Measurements from ENCODE around the gene RBM5.

Gene RBM5

DNA sequence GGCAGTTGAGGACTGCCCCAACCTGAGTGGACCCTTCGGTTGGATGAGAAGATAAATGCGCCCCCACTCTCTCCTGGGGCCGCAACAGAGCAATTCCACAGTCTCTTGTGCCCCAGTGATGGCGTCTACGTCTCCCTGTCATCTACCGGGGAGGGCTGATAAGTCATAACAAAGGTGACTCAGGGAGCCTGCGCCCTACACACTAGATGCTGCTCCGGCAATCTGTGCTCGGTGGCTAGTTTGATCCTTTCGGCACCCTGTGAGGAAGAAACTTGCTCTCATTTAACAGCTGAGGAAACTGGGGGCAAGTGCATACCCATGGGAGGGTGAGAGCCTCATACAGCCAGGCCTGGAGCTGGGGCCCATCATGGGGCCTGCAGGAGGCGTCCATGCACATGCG lies 52.3 kb downstream of the RBM5 start:
- DNase-seq, result no peak

DNA sequence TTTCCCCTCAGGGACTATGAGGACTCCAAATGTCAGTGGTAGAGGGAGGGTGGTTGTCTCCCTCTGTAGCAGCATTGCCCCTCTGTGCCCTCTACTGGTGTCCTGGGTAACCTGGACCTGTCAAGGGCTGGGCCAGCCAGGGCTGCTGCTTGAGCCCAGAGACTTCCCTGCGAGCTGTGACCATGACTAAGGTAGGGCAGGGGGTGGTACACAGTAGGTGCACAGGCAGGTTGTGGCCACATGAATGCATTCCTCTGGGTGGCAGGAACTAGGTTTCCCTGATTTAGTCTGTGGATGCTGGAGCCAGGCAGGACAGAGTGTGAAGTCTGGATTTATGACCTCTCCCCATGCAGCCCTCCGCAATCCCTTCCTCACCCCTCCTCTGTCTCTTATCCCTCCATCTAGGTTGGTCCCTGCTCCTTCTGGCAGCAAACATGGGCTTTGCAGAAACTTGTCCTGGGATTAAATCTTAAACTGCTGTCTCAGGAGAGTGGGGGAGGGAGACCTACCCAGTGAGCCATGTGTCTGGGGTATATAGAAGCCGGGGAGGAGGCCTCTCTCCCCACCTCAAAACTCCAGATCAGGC lies 57.7 kb downstream of the RBM5 start:
- DNase-seq, result no peak

DNA sequence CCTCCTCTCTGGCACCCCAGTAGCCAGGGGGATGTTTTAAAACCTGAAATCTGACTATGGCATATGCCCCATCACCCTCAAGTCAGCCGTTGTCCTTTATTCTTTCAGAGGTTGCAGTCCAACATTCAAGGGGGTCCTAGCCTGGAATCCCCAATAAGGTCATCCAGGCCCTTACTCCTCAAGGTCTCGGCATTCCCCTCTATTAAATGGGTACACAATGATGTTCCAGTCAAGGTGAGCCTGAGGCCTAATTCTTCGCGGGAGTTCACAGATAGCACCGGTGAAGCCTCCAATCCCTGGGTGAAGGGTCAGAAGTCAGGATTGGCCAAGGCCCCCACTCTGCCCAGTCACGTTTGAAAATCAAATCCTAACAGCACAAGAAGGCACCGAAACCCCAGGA lies 58.3 kb downstream of the RBM5 start:
- no peak for DNase-seq

DNA sequence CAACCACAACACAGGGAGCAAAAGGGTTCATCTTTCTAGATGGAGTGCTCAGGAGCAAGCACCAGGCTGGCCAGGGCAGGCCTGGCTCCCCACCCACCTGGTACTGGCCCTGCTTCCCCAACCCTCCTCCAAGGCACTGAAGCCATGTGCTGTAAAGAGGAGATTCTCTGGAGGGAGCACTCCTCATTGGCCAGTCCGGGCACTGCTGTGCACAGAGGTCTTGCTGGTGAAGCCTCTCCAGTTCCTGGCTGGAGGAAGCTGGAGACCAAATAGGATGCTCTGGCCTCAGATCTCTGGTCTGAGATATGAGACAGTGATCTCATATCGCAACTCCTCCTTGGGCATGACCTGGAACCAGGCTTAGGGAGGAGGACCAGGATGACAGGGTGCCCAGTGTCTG lies 58.7 kb downstream of the RBM5 start:
- DNase-seq, result no peak

DNA sequence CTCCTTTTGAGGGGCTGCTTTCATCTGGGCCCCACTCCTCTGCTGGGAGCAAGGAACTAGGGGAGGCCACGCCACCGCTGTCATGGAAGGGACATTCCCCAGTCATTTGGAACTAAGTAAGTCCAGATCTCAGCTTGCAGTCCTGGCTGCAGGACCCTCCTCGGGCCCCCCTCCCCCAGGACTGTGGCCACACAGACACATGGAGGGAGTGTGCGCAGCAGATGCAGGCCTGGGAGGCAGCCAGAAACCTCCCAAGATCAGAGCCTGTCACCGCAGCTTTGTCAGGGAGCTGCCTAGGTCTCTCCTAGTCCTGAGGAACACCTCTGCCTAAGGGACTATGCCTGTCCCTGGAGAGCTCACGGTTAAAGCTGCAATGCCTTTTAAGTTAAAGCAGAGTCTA lies 59.1 kb downstream of the RBM5 start:
- DNase-seq, result no peak

DNA sequence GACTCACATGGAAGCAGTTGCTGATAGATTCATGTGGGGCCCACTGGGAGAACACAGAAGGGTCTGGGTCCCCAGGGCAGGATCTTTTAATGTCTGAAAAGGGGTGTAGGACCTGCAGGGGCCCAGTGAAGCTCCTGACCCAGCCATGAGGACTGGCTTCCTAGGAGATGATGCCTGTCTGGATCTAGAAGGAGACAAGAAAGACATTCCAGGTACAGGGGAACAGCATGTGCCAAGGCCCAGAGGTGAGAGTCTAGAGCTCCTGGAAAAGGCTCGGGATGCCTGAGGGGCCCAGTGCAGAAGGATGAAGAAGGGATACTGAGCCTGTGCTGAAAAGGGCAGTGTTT lies 61.7 kb downstream of the RBM5 start:
- no peak for DNase-seq

DNA sequence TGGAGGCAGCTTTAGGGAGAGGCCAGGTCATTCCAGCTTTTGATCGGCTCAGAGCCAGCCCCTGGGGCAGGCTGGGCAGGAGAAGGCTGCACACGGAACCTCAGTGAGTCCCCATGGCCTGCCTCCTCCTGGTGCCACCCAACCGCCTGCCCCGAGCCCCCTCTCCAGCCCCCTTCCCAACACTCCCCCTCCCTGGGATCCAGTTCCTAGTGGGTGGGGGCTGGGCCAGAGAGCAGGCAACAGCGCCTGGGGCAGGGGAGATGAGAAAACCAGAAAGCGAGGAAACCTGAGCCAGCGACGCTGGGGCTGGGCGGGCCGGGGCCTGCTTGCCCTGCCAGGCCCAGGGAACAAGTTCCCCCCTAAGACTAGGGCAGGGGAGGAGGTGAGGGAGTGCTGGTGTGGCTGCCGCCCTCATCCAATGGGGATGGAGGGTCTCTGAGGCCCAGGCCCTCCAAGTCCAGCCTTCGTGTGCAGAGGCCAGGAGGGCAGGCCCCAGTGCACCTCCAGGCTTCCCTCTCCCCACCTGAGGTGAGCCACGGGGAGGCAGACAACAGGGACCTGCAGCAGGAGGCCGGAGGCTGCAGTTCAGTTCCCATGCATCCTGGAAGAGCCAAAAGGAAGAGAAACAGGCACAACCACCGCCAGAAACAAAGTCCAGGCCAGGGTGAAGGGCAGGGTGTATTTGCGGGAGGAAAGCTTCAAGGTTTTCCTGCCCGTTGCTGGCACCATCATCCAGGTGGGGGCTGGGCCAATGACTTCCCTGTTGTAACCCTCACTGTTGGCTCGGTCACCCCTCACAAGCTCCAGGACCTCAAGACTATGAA lies 62.4 kb downstream of the RBM5 start:
- no peak for DNase-seq

DNA sequence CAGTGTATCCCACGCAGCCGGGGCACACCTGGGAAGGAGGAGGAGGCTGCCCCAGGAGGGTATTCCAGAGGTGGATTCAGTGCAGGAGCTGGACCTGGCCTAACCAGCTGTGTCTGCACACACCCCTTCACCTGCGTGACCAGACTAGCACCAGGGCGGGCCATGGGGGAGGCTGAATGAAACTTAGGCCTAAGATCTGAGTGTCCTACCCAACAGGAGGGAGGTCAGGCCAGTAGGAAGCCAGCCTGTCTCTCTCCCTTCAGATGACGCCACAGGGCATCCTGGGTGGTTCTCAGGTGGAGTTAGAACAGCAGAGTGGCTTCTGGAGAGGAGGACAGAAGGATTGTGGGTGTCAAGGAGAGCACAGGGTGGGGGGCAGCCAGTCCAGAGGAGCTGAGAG lies 63.0 kb downstream of the RBM5 start:
- no peak for DNase-seq

DNA sequence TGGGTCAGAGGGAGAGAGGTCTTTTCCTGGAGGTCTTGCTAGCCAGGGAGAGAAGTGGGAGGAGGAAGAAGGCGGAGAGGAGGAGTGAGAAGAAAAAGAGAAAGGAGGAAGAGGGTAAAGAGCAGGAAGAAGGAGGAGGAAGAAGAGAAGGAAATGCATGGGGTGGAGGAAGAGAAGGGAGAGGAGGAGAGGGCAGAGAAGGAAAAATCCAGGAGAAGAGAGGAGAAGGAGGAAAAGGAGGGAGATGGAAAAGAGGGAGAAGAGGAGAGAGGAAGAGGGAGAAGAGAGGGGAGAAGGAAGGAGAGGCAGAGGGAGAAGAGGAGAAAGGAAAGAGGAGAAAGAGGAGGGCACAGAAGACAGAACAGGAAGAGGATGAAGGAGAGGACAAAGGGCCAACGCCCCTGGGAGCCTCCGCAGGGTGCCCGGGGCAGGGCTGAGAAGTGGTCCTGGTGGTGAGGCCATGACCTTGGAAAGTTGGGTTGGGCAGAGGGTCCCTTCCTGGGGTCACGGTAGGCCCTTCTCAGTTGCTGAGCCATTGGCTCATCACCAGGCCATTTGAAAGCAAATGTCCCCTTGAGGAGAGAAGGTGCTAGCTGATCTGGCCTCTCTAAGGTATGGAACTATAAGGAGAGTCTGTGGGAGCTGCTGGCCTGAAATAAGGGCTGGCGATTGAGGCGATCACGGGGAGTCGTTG lies 65.2 kb downstream of the RBM5 start:
- no peak for DNase-seq

DNA sequence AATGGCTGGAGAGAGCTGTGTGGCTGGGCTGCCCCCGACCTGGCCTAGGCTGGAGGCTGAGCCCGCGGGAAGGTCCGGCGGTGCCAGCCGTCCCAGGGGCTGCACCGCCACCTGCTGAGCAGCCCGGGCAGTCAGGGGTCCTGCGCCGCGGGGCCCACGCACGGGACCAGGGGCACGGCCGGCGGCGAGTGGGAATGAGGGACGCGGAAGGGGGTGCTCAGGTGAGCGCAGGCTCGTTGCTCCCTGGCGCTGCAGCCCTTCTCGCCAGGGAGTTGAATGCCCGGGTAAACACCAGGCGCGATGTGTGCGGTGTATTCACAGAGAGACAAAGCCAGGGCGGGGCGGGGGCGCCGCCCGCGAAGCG lies 65.7 kb downstream of the RBM5 start:
- no peak for DNase-seq

DNA sequence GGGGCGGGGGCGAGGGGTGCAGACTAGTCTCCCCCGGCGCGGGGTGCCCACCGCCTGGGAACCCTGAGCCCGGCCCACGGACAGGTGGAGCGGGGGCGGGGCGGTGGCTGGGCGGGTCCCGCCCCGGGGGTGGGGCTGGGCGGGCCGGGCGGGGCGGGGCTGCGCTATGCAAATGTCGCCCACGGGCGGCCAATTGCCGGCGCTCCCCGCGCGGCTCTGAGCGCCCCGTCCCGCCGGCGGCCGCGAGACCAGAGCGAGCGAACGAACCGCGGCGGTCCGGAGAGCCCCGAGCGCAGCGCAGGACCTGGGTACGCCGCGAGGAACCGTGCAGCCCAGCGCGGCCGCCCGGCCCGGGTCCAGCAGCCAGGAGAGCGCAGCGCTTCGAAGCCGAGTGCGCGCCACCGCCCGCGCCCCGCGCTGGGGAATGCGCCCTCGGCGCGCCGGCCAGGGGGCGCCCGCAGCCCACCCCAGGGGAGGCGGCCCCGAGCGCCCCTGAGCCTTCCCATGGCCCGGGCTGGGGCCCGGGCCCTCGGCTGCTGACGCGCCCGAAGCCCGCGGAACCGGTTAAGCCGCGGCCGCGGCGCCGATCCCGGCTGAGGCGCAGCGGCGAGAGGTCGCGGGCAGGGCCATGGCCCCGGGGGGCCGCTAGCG lies 66.2 kb downstream of the RBM5 start, which contains the start of gene SEMA3F:
Gene SEMA3F, plus strand, starts transcription at position 485 of the 651 bp plus-strand sequence. CDS start 4,299 bp downstream, outside the sequence.
- DNase-seq, result no peak

DNA sequence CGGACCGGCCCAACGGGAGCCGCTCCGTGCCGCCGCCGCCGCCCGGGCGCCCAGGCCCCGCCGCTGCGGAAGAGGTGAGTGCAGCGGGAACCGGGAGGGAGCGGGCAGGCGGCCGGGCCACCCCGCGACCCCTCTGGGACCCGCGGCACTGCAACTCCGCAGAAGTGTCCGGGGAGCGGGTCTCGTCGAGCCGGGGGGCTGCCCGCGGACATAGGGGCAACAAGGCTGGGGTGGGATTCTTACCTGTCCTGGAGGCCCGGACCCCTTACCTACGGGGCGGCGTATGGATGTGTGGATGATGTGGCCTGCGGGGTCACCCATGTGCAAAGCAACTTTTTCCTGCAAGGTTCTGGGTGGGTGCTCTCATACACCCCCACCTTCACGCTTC lies 66.8 kb downstream of the RBM5 start:
- DNase-seq, result no peak

DNA sequence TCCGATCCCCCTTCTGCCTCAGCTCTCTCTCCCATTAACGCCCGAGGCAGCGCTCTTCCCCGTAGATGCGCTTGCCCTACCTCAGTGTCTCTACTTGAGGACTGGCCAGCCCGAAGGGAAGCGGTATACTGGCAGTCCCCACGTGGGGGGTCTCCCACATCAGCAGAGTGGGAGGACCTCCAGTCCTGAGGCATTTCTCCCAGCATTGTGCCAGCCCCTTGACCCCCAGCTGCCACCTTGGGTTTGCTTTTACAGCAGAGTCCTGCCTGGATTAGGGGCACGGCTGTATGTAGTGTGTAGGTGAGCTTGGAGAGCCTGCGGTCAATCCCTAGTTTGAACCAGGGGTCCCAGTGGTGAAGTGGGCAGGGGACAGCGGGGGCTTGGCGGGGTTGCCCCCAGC lies 67.2 kb downstream of the RBM5 start:
- DNase-seq, result no peak

DNA sequence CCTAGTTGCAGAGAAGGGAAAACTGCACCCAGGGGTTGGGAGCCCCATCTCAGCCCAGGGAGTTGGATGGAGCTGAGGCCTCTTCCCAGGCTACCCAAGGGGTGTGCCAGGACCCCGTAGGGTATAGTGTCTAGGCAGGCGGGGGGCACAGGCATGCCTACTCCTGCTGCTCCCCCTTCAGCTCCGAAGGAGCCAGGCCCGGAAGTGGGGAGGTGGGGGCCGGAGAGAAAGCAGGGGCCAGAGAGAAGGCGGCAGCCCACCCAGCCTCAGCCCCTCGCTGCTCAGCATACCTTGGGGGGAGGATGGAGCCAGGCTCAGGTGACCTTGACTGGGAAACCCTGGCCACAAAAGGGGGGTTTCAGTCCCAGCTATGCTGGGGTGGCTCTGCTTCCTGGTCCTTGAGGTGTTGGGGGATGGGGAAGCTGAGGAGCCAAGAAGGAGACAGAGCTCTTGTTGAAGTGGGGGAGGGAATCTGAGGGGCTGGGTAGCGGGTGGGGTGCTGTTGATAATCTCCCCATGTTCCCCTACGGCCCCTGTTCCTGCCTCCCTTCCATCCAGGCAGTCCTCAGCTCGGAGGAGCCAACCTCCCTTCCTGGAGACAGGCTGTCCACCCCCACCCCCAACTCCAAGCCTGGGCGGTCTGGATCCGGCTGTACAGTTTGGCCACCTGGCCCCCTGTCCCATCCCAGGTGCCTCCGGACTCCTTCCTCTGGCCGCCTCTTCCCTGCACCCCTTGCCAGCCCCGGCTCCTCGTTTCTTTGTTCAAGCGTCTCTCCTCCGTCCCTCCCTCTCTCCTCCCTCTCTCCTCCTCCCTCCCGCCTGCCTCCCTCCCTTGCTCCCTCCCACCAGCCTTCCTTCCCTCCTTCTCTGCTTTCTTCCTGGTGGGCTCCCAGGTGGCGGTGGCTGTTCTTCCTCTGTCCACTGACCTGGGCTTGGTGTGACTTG lies 68.1 kb downstream of the RBM5 start:
- no peak for DNase-seq

DNA sequence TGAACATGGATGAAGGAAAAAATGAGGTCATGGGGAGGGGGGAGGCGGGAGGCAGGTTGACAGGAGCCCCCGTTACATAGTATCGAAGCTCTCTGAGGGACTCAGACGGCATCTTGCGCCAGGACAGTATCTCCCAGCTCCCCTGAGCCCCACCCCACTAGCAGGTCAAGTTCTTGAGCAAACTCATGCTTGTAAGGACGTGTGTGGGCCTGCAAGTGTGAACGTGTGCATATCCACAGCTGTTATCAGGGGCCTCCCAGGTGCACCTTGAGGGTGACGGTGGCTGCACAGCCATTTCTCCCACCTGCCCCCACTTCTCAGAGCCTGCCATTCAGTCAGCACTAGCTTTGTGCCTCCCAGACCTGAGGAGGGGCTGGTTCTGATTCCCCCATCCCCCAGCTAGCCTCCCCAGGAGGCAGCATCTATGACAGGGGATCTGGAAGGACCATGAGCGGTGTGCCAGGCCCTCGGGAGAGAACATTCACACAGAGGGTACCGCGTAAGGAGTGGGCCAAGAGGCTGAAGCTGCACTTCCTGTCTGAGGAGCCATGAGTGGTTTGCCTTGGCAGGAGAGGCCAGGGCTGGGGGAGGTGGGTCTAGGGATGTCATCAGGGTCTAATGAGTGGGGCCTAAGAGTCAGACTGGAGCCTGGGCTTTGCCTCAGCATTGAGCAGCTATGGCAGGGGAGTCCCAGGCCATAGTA lies 69.3 kb downstream of the RBM5 start:
- no peak for DNase-seq

DNA sequence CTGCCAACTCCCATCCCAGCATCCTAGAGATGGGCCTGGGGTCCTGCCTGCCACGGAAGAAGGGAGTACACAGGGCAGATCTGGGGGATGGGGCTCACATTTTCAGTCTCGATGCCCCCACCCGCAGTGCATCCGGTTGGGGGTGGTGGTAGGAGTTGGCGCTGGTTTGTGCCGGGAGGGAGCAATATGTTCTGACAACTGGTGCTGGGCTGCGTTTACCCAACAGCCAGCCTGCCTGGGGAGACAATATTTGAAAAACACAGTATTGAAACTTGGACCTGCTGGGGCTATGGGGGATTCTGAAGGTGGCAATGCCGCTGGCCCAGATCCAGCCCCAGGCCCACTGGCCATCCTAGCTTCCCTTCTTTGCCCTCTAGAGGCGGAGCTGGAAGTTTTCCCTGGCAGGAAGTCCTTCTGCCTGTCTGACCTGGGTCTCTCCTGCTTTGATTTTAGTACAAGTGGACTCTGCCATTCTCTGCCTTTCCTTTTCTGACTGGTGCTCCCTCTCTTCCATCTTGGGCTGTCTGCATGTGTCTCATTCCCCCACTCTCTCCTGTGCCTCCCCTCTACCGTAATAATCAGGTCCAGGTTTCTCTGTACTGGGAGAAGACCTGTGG lies 69.9 kb downstream of the RBM5 start:
- no peak for DNase-seq

DNA sequence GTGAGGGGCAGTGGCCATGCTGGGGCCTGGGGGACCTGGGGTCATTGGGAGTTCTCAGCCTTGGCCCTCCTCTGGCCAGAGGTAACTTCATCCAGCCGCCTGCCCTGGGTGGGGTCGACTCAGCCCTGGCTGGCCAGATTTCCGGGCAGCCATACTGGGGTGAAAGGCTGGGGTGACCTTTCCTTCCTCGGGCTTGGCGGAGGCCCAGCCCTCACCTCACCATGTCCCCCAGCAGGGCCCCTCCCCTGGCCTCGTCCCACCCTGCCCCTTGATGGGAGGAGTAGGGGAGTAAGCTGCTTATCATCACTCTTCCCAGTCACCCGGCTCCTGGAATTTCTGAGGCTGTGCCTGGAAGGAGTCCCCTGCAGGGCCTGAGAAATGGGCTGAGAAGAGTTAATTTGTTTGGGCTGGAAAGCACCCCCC lies 71.9 kb downstream of the RBM5 start:
- DNase-seq, result no peak

DNA sequence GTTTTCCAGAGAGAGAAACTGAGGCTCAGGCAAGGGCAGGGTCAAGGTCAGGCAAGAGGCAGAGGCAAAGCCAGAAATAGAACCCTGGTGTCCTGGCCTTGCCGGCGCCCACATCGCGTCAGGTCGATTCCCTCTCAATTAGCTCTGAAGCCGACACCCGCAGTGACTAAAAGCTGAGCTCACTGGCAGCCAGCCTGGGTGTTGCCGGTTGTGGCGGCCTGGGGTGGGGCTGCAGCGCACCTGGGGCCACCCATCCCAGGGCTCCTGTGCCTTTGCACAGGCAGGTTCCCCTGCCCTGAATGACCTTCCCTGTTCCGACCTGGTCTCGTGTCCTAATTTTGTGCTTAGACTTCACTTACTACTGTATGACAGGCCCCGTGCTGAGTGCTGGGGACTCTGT lies 72.6 kb downstream of the RBM5 start:
- DNase-seq, result no peak

DNA sequence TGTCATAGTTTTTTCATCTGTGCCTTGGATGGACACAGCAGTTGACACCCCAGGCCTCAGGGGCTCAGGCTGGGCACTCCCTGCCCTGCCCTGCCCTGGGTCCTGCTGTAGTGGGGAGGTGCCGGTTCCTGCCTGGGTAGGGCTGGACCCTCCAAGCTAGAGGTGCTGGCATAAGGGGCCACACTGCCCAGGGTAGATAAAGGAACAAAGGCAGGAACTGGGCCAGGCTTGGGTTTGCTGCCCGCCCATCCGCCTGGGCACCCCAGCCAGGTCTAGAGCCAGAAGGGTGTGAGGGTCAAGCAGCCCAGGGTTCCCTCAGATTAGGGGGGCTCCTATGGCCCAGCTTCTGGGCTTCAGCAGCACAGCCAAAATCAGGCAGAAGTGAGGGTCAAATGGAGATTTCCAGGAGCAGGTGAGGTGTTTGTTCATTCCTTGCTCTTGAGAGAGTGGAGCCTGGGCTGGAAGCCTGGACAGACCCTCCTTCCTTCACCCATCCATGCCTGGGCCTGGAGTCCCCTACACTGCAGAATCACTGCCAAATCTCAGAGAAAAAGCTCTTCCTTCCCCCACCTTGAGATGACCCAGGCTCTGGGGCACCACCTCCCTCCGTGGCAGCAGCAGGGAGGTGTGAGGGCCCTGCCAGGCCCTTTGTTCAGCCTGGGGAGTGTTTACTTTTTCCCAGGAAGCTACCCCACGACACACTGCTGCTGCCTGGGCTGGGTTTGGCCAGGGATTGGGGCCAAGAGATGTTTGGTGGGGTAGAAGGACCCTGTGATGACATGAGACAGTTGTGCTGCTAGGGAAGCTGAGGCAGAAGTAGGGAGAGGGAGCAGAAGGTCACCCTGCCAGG lies 73.5 kb downstream of the RBM5 start:
- DNase-seq, result no peak

Data from NCI-H748 treated with DMSO at 0.1 percent for 48 hours (cell line).